ENCODE data around the gene TNFRSF19.

The TNFRSF19 gene

GRCh38 chr13:23723471-23723870 lies 153.3 kb downstream of the TNFRSF19 start:
- no peaks in the 10 kb centered on the region for H3K36me3 ChIP-seq (ENCODE audit: control insufficient read depth in 2 of 2, insufficient read depth in 1 of 2, low read length in 2 of 2)
- no peak for TF ChIP-seq KLF16 (tag by site-specific recombination; IDR thresholded peaks at IDR 0.05)
- TF ChIP-seq ZNF354C (tag by site-specific recombination; IDR thresholded peaks at IDR 0.05; ENCODE audit: borderline replicate concordance, low read depth): no peak
- TF ChIP-seq ZBTB48 (tag by site-specific recombination; IDR thresholded peaks at IDR 0.05): no peak
- no peak for TF ChIP-seq ZNF324 (tag by site-specific recombination; IDR thresholded peaks at IDR 0.05)
- no peak for TF ChIP-seq ZNF335 (tag by site-specific recombination; conservative IDR thresholded peaks at IDR 0.05)
- no peak for TF ChIP-seq ZNF558 (tag by site-specific recombination; IDR thresholded peaks at IDR 0.05)
- H3K4me1 ChIP-seq (ENCODE audit: control insufficient read depth, insufficient read depth, low read length): no peaks in the 10 kb centered on the region
- CTCF ChIA-PET: interaction anchor here (0.5 to 0.7 kb wide), 2 partner anchors 18 to 459 kb away, joined by 3 read pairs; no protein-coding TSS in a partner anchor
- H3K27ac ChIP-seq (ENCODE audit: extremely low read depth, low read depth, low read length): no peak overlapping the region
- no peak overlapping the region for H3K4me3 ChIP-seq (ENCODE audit: low read depth, low read length)
- H3K9me3 ChIP-seq (ENCODE audit: control insufficient read depth, insufficient read depth, low read depth, low read length): no peaks in the 10 kb centered on the region
- POLR2A ChIA-PET: no interaction called here

- POLR2A ChIA-PET: no interaction called here
- H3K27ac ChIP-seq (ENCODE audit: extremely low read depth, low read depth, low read length): no peak overlapping the region
- no peaks in the 10 kb centered on the region for H3K4me1 ChIP-seq (ENCODE audit: control insufficient read depth, insufficient read depth, low read length)
- H3K9me3 ChIP-seq (ENCODE audit: control insufficient read depth, insufficient read depth, low read depth, low read length): no peaks in the 10 kb centered on the region
- CTCF ChIA-PET: no interaction called here
- TF ChIP-seq ZBTB26 (tag by site-specific recombination; optimal IDR thresholded peaks at IDR 0.05) (no peak), ZNF266 (tag by site-specific recombination; IDR thresholded peaks at IDR 0.05; ENCODE audit: low read depth) (no peak), ZNF785 (tag by site-specific recombination; IDR thresholded peaks at IDR 0.05) (no peak), ZFP69B (tag by site-specific recombination; IDR thresholded peaks at IDR 0.05) (no peak), ZNF639 (tag by site-specific recombination; IDR thresholded peaks at IDR 0.05) (no peak), ZNF707 (tag by site-specific recombination; IDR thresholded peaks at IDR 0.05) (no peak), ZIC2 (tag by site-specific recombination; IDR thresholded peaks at IDR 0.05) (no peak), ZNF624 (tag by site-specific recombination; IDR thresholded peaks at IDR 0.05) (no peak), ZNF112 (tag by site-specific recombination; IDR thresholded peaks at IDR 0.05) (no peak), SP3 (tag by site-specific recombination; IDR thresholded peaks at IDR 0.05) (no peak)
- H3K36me3 ChIP-seq (ENCODE audit: control insufficient read depth in 2 of 2, insufficient read depth in 1 of 2, low read length in 2 of 2): peaks cover 0 to 4% of the 10 kb centered on the region in 2 experiments; a peak in 1 of 3 replicates
- H3K4me3 ChIP-seq (ENCODE audit: low read depth, low read length): no peak overlapping the region
Measured at GRCh38 chr13:23724196-23724970, 154.2 kb downstream of the TNFRSF19 start.

All from HEK293 (cell line).